Mesothelial cell of epicardium (in vitro differentiated cells): ENCODE data around the gene SAPCD1. TPM values are rescaled to one million over a fixed set of nuclear protein-coding genes. Genes with fewer than 3 reads are reported as not detected.
A peak's percentile ranks its signal among the peaks of the same experiment; 100 is the strongest.

Experiments
- DNase-seq, 2 experiments: peaks; one replicate each; pipeline ENCODE4 v3.0.0; 2021; ENCODE audit warnings: low spot score in 2 of 2; ENCODE audit not compliant: unreplicated experiment in 2 of 2
- H3K27ac Mint-ChIP-seq: 2 replicates; pipeline ENCODE4 v1.8.0; 2021; ENCODE audit warnings: mixed read lengths
- H3K27me3 Mint-ChIP-seq: 2 replicates; pipeline ENCODE4 v1.8.0; 2021; ENCODE audit warnings: low read depth, mixed read lengths
- H3K36me3 Mint-ChIP-seq: 2 replicates; pipeline ENCODE4 v1.8.0; 2021; ENCODE audit warnings: mixed read lengths
- H3K4me1 Mint-ChIP-seq: 2 replicates; pipeline ENCODE4 v1.8.0; 2021; ENCODE audit warnings: mixed read lengths
- H3K4me3 Mint-ChIP-seq: 2 replicates; pipeline ENCODE4 v1.8.0; 2021; ENCODE audit warnings: mild to moderate bottlenecking, moderate library complexity, mixed read lengths
- H3K9me3 Mint-ChIP-seq: 2 replicates; pipeline ENCODE4 v1.8.0; 2021; ENCODE audit warnings: mixed read lengths
- total RNA-seq: library from RNA; stranded (reverse); gene quantifications from 3 replicates; pipeline ENCODE4 v1.2.1, GENCODE V29; 2021
- TF ChIP-seq, protein P1 (sequence below): fragments of 200-600 bp; sonication (generic); IDR thresholded peaks from one replicate; pipeline ENCODE4 v1.5.0; 2021; ENCODE audit warnings: antibody characterized with exemption; ENCODE audit not compliant: unreplicated experiment

The SAPCD1 gene
- total RNA-seq, 1 donor from 2014 or later, result 12.8 TPM

GRCh38 chr6:31732029-31732428 lies 30.4 kb upstream of the SAPCD1 start:
- no peaks in the 10 kb centered on the region for H3K27me3 Mint-ChIP-seq
- H3K4me3 Mint-ChIP-seq, result no peak overlapping the region
- H3K36me3 Mint-ChIP-seq, result peaks cover 30% of the 10 kb centered on the region
- no peak for DNase-seq
- no peak overlapping the region for H3K27ac Mint-ChIP-seq
- peaks cover 46% of the 10 kb centered on the region for H3K4me1 Mint-ChIP-seq
- no peaks in the 10 kb centered on the region for H3K9me3 Mint-ChIP-seq
- TF ChIP-seq, protein P1, sequence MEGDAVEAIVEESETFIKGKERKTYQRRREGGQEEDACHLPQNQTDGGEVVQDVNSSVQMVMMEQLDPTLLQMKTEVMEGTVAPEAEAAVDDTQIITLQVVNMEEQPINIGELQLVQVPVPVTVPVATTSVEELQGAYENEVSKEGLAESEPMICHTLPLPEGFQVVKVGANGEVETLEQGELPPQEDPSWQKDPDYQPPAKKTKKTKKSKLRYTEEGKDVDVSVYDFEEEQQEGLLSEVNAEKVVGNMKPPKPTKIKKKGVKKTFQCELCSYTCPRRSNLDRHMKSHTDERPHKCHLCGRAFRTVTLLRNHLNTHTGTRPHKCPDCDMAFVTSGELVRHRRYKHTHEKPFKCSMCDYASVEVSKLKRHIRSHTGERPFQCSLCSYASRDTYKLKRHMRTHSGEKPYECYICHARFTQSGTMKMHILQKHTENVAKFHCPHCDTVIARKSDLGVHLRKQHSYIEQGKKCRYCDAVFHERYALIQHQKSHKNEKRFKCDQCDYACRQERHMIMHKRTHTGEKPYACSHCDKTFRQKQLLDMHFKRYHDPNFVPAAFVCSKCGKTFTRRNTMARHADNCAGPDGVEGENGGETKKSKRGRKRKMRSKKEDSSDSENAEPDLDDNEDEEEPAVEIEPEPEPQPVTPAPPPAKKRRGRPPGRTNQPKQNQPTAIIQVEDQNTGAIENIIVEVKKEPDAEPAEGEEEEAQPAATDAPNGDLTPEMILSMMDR, result no peak

DNA sequence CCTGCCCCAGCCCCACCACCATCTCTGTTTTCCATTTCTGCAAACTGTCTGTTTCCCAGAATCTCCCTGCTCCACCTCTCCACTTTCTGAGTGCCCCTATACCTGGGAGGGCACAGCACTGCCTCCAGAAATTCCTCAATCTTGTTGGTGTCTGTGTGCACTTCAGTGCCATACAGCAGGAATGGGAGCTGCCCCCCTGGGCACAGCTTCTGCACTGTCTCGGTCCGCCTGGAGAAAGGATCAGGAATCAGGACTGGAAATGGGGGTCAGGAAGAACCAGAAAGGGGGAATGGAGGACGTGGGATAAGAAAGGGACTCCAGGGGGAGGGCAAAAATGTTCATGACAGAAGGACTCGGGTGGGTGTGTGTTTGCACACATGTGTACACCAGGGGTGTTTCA lies 28.7 kb upstream of the SAPCD1 start:
- H3K4me1 Mint-ChIP-seq, result peaks cover 56% of the 10 kb centered on the region
- no peaks in the 10 kb centered on the region for H3K27me3 Mint-ChIP-seq
- TF ChIP-seq, protein P1, result no peak
- peak overlapping the region; percentile 82 for H3K4me3 Mint-ChIP-seq
- peaks cover 21% of the 10 kb centered on the region for H3K36me3 Mint-ChIP-seq
- no peak for DNase-seq
- no peak overlapping the region for H3K27ac Mint-ChIP-seq
- no peaks in the 10 kb centered on the region for H3K9me3 Mint-ChIP-seq

- TF ChIP-seq, protein P1, result no peak
- Mint-ChIP-seq H3K4me3 (peak overlapping the region; percentile 82), H3K4me1 (peaks cover 55% of the 10 kb centered on the region), H3K27me3 (no peaks in the 10 kb centered on the region), H3K36me3 (peaks cover 19% of the 10 kb centered on the region), H3K27ac (no peak overlapping the region), H3K9me3 (no peaks in the 10 kb centered on the region)
- no peak for DNase-seq
Measured at GRCh38 chr6:31734247-31734820, 28.1 kb upstream of the SAPCD1 start.

DNA sequence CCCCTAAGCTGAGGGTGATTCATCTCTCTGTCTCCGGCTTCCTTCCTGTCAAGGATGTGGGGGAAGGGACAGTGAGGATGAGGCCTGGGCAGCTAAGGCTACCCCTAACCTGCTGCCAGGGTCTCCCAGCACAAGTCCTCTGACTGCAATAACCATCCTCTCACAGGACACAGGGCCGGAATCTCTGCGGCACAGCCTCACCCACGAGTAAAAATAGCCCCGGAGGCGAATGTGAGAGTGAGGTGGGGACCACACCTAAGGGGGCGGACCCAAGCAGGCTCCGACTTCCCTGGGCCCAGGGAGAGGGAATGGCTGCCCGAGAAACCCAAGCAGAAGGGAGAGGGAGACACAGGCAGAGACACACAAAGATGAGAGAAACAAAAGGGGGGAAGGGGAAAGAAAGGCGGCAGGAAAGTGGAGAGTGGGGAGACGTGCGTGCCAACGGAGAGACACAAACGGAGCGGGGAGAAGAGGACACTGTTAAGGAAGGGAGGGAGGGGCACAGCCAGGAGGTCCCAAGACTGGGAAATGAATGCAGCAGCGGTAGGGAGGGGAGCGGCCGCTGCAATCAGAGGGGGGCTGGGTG lies 27.5 kb upstream of the SAPCD1 start:
- peak in 1 of 2 experiments; percentile 59 for DNase-seq
- TF ChIP-seq, protein P1, result no peak
- Mint-ChIP-seq H3K36me3 (peaks cover 19% of the 10 kb centered on the region), H3K27me3 (no peaks in the 10 kb centered on the region), H3K27ac (peak overlapping the region; percentile 99), H3K9me3 (no peaks in the 10 kb centered on the region), H3K4me1 (peaks cover 59% of the 10 kb centered on the region), H3K4me3 (peak overlapping the region; percentile 82)

GRCh38 chr6:31736021-31736767 lies 26.3 kb upstream of the SAPCD1 start, which contains the start of gene CLIC1:
TSS of gene CLIC1 (minus strand) at chr6:31736530. CDS start at chr6:31736300, 230 bp downstream.
- Mint-ChIP-seq H3K4me3 (peak within 1 kb of the TSS; percentile 82), H3K9me3 (no peaks in the 10 kb centered on the region), H3K4me1 (peaks cover 63% of the 10 kb centered on the region), H3K27ac (peak within 1 kb of the TSS; percentile 99), H3K27me3 (no peaks in the 10 kb centered on the region), H3K36me3 (peaks cover 16% of the 10 kb centered on the region)
- peak; percentile 63 to 78 for DNase-seq
- TF ChIP-seq, protein P1, result no peak
